Fibroblast of villous mesenchyme (primary cell): ENCODE results near the gene RETREG1. TPM values are rescaled to one million over a fixed set of nuclear protein-coding genes. Genes with fewer than 3 reads are reported as not detected.

ENCODE experiments used
- DNase-seq: peaks from one replicate; pipeline ENCODE4 v3.0.0-alpha.2; 2010; ENCODE audit warnings: low read depth
- H3K4me3 ChIP-seq: 2 replicates; pipeline ENCODE4 v1.5.1; 2011; ENCODE audit warnings: low read depth, mild to moderate bottlenecking, low read length
- CTCF ChIP-seq: IDR thresholded peaks from 2 replicates; pipeline ENCODE4 v1.5.1; 2012; ENCODE audit warnings: low read depth, mild to moderate bottlenecking, low read length; ENCODE audit not compliant: insufficient read depth
- total RNA-seq: library from RNA; depleted of rRNA; stranded (reverse); fragments of >200 nt; gene quantifications from 2 replicates; pipeline ENCODE4 v1.2.3, GENCODE V29; 2012

RETREG1 gene
- total RNA-seq, 1 donor: 1.7 TPM

- no peak overlapping the region for H3K4me3 ChIP-seq
- DNase-seq: no peak
- TF ChIP-seq CTCF: no peak
These were observed 106.7 kb downstream of the RETREG1 start for GRCh38 chr5:16510098-16510497.

- H3K4me3 ChIP-seq: no peak overlapping the region
- DNase-seq: peak; percentile 19
- no peak for TF ChIP-seq CTCF
These were observed 107.9 kb downstream of the RETREG1 start for GRCh38 chr5:16508730-16509531.

GRCh38 chr5:16507716-16508115, 109.1 kb downstream of the RETREG1 start:
- no peak overlapping the region for H3K4me3 ChIP-seq

GRCh38 chr5:16505904-16506303, 110.9 kb downstream of the RETREG1 start:
- no peak overlapping the region for H3K4me3 ChIP-seq
- TF ChIP-seq CTCF: no peak
- no peak for DNase-seq

More at GRCh38 chr5:16507716-16508115, 109.1 kb downstream of the RETREG1 start:
- no peak for DNase-seq
- no peak for TF ChIP-seq CTCF

- TF ChIP-seq CTCF: no peak
- DNase-seq: no peak
- no peak overlapping the region for H3K4me3 ChIP-seq
These were observed 111.5 kb downstream of the RETREG1 start for GRCh38 chr5:16505140-16505891.

GRCh38 chr5:16504571-16504970, 112.2 kb downstream of the RETREG1 start:
- no peak for DNase-seq
- TF ChIP-seq CTCF: no peak
- H3K4me3 ChIP-seq: no peak overlapping the region
